ENCODE data around the gene MYPOP. TPM values are rescaled to one million over a fixed set of nuclear protein-coding genes. Genes with fewer than 3 reads are reported as not detected.

MYPOP gene
- total and polyA plus RNA-seq, 10 of the 15 experiments (the other 5 are each of a cell fraction or from before 2014, with no cell fraction given): 0.47 to 9.4 (median 1.4) TPM

- ATAC-seq: no peak
- CTCF ChIA-PET: interaction anchor here (1.0 kb wide), 1 partner anchor 10 kb away, joined by 5 read pairs; no protein-coding TSS in a partner anchor
- Histone ChIP-seq H3K4me2 (ENCODE audit: control insufficient read depth, insufficient read depth) (no peak overlapping the region), H3K27me3 (replicated peaks in 1 of 2; ENCODE audit: control insufficient read depth in 2 of 2, insufficient read depth in 2 of 2, low read length in 1 of 2) (no peaks in the 10 kb centered on the region), H3K79me2 (ENCODE audit: control insufficient read depth, insufficient read depth, low read length) (no peaks in the 10 kb centered on the region), H3K4me3 (no peak overlapping the region), H4K20me1 (ENCODE audit: control insufficient read depth, insufficient read depth) (no peaks in the 10 kb centered on the region), H3K9me3 (replicated peaks; ENCODE audit: control insufficient read depth, insufficient read depth, low read length) (no peaks in the 10 kb centered on the region), H3K36me3 (ENCODE audit: control insufficient read depth in 2 of 2, insufficient read depth in 2 of 2, low read length in 1 of 2) (no peaks in the 10 kb centered on the region), H3K4me1 (ENCODE audit: control insufficient read depth, insufficient read depth, low read length) (no peaks in the 10 kb centered on the region), H2AFZ (ENCODE audit: control insufficient read depth, low read depth, low read length) (no peak overlapping the region), H3K9ac (ENCODE audit: control insufficient read depth, insufficient read depth, low read length) (no peak overlapping the region), H3K27ac (ENCODE audit: control insufficient read depth, insufficient read depth) (no peak overlapping the region)
- in situ Hi-C loops (cut with MboI): no loop called here
- no peak for DNase-seq (ENCODE audit: low read depth, low spot score)
- 29% methylated on average over 4 of the region's 9 CpGs for WGBS (ENCODE audit: insufficient coverage, insufficient replicate concordance, low lambda C conversion rate, missing lambda C conversion rate)
- POLR2A ChIA-PET: no interaction called here
- FAIRE-seq: no peak
- RAD21 ChIA-PET (ENCODE audit: unreplicated experiment): no interaction called here
- intact Hi-C loops (cut with micrococcal nuclease; ENCODE audit: unreplicated experiment): no loop called here
- BruUV-seq (replicated peaks): no TSS peak
- SMC1A ChIA-PET (ENCODE audit: uncharacterized antibody, unreplicated experiment): no interaction called here
- no peak for TF ChIP-seq E2F4 (IDR thresholded peaks at IDR 0.05; ENCODE audit: low read depth, low read length)
- no peak for TF ChIP-seq RELB (IDR thresholded peaks at IDR 0.05; ENCODE audit: low read depth)
- TF ChIP-seq REST (IDR thresholded peaks at IDR 0.05; ENCODE audit: low read depth, low read length): no peak
- TF ChIP-seq ZBTB4 (CRISPR knock-in tag; IDR thresholded peaks at IDR 0.05): no peak
- TF ChIP-seq CTCF (IDR thresholded peaks at IDR 0.05 in 2 of 3, conservative IDR thresholded peaks at IDR 0.05 in 1 of 3; ENCODE audit: control insufficient read depth in 2 of 3, extremely low read depth in 1 of 3, insufficient read depth in 1 of 3, low read depth in 3 of 3, low read length in 3 of 3): no peak
- no peak for TF ChIP-seq NFYB (IDR thresholded peaks at IDR 0.05; ENCODE audit: insufficient read depth, low read depth, low read length)
- TF ChIP-seq CHD1 (IDR thresholded peaks at IDR 0.05; ENCODE audit: low read depth, low read length): no peak
- no peak for TF ChIP-seq SMC3 (IDR thresholded peaks at IDR 0.05; ENCODE audit: borderline replicate concordance, low read length)
- no peak for TF ChIP-seq SPI1 (IDR thresholded peaks at IDR 0.05; ENCODE audit: borderline replicate concordance, insufficient read depth, low read depth, low read length)
Observed at GRCh38 chr19:45933759-45934158, 31.3 kb upstream of the MYPOP start.

Data from GM12878 (cell line).